Endodermal cell (in vitro differentiated cells): Measurements from ENCODE around the gene NPC2. TPM values are rescaled to one million over a fixed set of nuclear protein-coding genes. Genes with fewer than 3 reads are reported as not detected.

Source experiments
- DNase-seq: peaks from one replicate; pipeline ENCODE4 v3.0.0-alpha.2; 2017
- H3K27ac ChIP-seq: 2 replicates; pipeline ENCODE4 v1.5.1; 2013; ENCODE audit warnings: mild to moderate bottlenecking, low read depth, low read length, moderate library complexity
- H3K27me3 ChIP-seq: 2 replicates; pipeline ENCODE4 v1.6.1; 2013; ENCODE audit warnings: mild to moderate bottlenecking, low read length, moderate library complexity; ENCODE audit not compliant: insufficient read depth, control insufficient read depth, poor library complexity, severe bottlenecking
- H3K36me3 ChIP-seq: 2 replicates; pipeline ENCODE4 v1.7.0; 2013; ENCODE audit warnings: mild to moderate bottlenecking, low read length, moderate library complexity; ENCODE audit not compliant: control insufficient read depth, insufficient read depth
- H3K4me1 ChIP-seq: one replicate; pipeline ENCODE4 v1.7.0; 2013; ENCODE audit warnings: low read length; ENCODE audit not compliant: control insufficient read depth, insufficient read depth
- H3K4me3 ChIP-seq: 2 replicates; pipeline ENCODE4 v1.5.1; 2013; ENCODE audit warnings: mild to moderate bottlenecking, low read length, moderate library complexity
- H3K9ac ChIP-seq: 2 replicates; pipeline ENCODE4 v1.6.1; 2013; ENCODE audit warnings: mild to moderate bottlenecking, low read length, moderate library complexity; ENCODE audit not compliant: poor library complexity, severe bottlenecking; ENCODE audit errors: extremely low read depth
- H3K9me3 ChIP-seq: 2 replicates; pipeline ENCODE4 v1.6.1; 2013; ENCODE audit warnings: mild to moderate bottlenecking, low read length, moderate library complexity; ENCODE audit not compliant: control insufficient read depth
- H3K27ac Mint-ChIP-seq: 2 replicates; pipeline ENCODE4 v1.8.0; 2020; ENCODE audit warnings: mixed read lengths
- H3K27me3 Mint-ChIP-seq: 2 replicates; pipeline ENCODE4 v1.8.0; 2021; ENCODE audit warnings: mild to moderate bottlenecking, mixed read lengths; ENCODE audit not compliant: insufficient read depth
- H3K36me3 Mint-ChIP-seq: 2 replicates; pipeline ENCODE4 v1.8.0; 2020; ENCODE audit warnings: low read depth, mixed read lengths
- H3K4me1 Mint-ChIP-seq: 2 replicates; pipeline ENCODE4 v1.8.0; 2020; ENCODE audit warnings: mixed read lengths
- H3K4me3 Mint-ChIP-seq: 2 replicates; pipeline ENCODE4 v1.8.0; 2020; ENCODE audit warnings: mild to moderate bottlenecking, moderate library complexity, mixed read lengths
- H3K9me3 Mint-ChIP-seq: 2 replicates; pipeline ENCODE4 v1.8.0; 2020; ENCODE audit warnings: mild to moderate bottlenecking, mixed read lengths
- CTCF ChIP-seq: fragments of 200-600 bp; sonication (generic); conservative IDR thresholded peaks from 2 replicates; pipeline ENCODE4 v1.5.0; 2021; ENCODE audit warnings: antibody characterized with exemption, mild to moderate bottlenecking
- WGBS, 2 experiments: methylation state at CpG; one replicate each; pipeline versions ENCODE4 v1.1.5 to v1.1.7; 2013; ENCODE audit warnings: missing lambda C conversion rate in 2 of 2, mixed read lengths in 1 of 2; ENCODE audit not compliant: insufficient coverage in 1 of 2, insufficient read length in 1 of 2; 5-methylcytosine and 5-hydroxymethylcytosine counted together
- total RNA-seq, 2 donors: library from RNA; stranded (reverse); fragmentation: NEBNext Ultra II Directional in 1 of 2; extraction: Animal tissue kit (Norgen Biotek cat#: 25700) in 1 of 2; gene quantifications; 2 replicates in 1 of 2; 3 replicates in 1 of 2; pipeline ENCODE4 v1.2.1, GENCODE V29; 2021

Gene NPC2
- total RNA-seq, 2 donors from 2014 or later = 279 to 462 TPM

GRCh38 chr14:74438351-74438915 lies 54.7 kb downstream of the NPC2 start:
- no peak for TF ChIP-seq CTCF
- Mint-ChIP-seq H3K27ac (no peak overlapping the region), H3K9me3 (no peaks in the 10 kb centered on the region), H3K36me3 (no peaks in the 10 kb centered on the region), H3K4me3 (no peak overlapping the region), H3K4me1 (peaks cover 55% of the 10 kb centered on the region), H3K27me3 (peaks cover 1% of the 10 kb centered on the region)
- DNase-seq = peak; percentile 44
- Histone ChIP-seq H3K9ac (no peak overlapping the region), H3K36me3 (no peaks in the 10 kb centered on the region), H3K4me1 (peaks cover 8% of the 10 kb centered on the region), H3K9me3 (no peaks in the 10 kb centered on the region), H3K27me3 (no peaks in the 10 kb centered on the region), H3K4me3 (no peak overlapping the region), H3K27ac (no peak overlapping the region)
- WGBS, 2 experiments = 86% methylated on average over 3 of the region's 3 CpGs; no CpG with 5 or more reads in 1 of the 2 experiments

GRCh38 chr14:74437496-74438053 lies 55.5 kb downstream of the NPC2 start:
- no peak overlapping the region for H3K4me3 ChIP-seq
- H3K36me3 ChIP-seq = no peaks in the 10 kb centered on the region
- H3K4me3 Mint-ChIP-seq = no peak overlapping the region
- no peak overlapping the region for H3K9ac ChIP-seq
- H3K27ac Mint-ChIP-seq = no peak overlapping the region
- H3K9me3 Mint-ChIP-seq = no peaks in the 10 kb centered on the region
- peaks cover 1% of the 10 kb centered on the region for H3K27me3 Mint-ChIP-seq
- 42% methylated on average over 2 to 3 of the region's 3 CpGs for WGBS, 2 experiments
- no peak for TF ChIP-seq CTCF
- peaks cover 8% of the 10 kb centered on the region for H3K4me1 ChIP-seq
- H3K27me3 ChIP-seq = no peaks in the 10 kb centered on the region
- DNase-seq = peak; percentile 74
- H3K9me3 ChIP-seq = no peaks in the 10 kb centered on the region
- peaks cover 47% of the 10 kb centered on the region for H3K4me1 Mint-ChIP-seq
- H3K36me3 Mint-ChIP-seq = no peaks in the 10 kb centered on the region
- no peak overlapping the region for H3K27ac ChIP-seq

DNA sequence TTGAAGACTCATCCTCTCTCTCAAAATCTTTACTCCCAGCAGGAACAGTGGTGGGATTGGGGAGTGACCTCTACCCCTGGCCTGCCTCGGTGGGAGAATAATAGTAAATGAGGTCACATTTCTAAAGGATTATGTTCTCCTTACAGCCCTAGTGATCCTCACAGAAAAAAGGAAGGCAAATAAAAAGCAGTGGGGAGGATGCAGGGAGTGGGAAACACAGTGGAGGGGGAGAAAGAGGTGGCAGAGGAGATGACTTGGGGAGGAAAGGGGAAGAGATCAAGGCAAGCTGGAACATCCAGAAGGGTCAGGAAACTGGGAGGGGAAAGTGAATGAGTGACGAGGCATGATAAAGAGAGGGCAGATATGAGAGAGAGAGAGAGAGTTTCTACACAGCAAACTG lies 58.8 kb downstream of the NPC2 start:
- Mint-ChIP-seq H3K27ac (no peak overlapping the region), H3K4me1 (peaks cover 47% of the 10 kb centered on the region), H3K4me3 (no peak overlapping the region), H3K36me3 (no peaks in the 10 kb centered on the region), H3K9me3 (no peaks in the 10 kb centered on the region), H3K27me3 (peaks cover 6% of the 10 kb centered on the region)
- H3K4me3 ChIP-seq = no peak overlapping the region
- no peaks in the 10 kb centered on the region for H3K9me3 ChIP-seq
- TF ChIP-seq CTCF = no peak
- peak; percentile 33 for DNase-seq
- H3K27ac ChIP-seq = no peak overlapping the region
- 31 to 47% methylated on average over 2 of the region's 2 CpGs for WGBS, 2 experiments
- no peaks in the 10 kb centered on the region for H3K27me3 ChIP-seq
- H3K4me1 ChIP-seq = peaks cover 11% of the 10 kb centered on the region
- no peak overlapping the region for H3K9ac ChIP-seq
- H3K36me3 ChIP-seq = no peaks in the 10 kb centered on the region
